ENCODE data around the gene HAPSTR1. TPM values are rescaled to one million over a fixed set of nuclear protein-coding genes. Genes with fewer than 3 reads are reported as not detected.

Gene HAPSTR1
- total and polyA plus RNA-seq, 2 of the 8 experiments (the other 6 are each of a cell fraction or from before 2014, with no cell fraction given) = 11.9 to 66.1 TPM

- H3K56ac ChIP-seq (replicated peaks; ENCODE audit: insufficient read length, low read depth, low read length) = no peak overlapping the region
- peaks cover 0 to 40% (median 13%) of the 10 kb centered on the region in 4 experiments; a peak in 4 of 8 replicates for H3K36me3 ChIP-seq (ENCODE audit: control insufficient read depth in 2 of 4, insufficient read depth in 4 of 4, low read length in 3 of 4)
- ChIA-PET CTCF (ENCODE audit: partially characterized antibody) (no interaction called here), POLR2A (ENCODE audit: partially characterized antibody) (interaction anchor here (1.8 to 10.2 kb wide), 2 partner anchors 10 to 17 kb away, joined by 7 to 94 read pairs; no protein-coding TSS in a partner anchor)
- no peak for TF ChIP-seq SIX5 (IDR thresholded peaks at IDR 0.05; ENCODE audit: low read depth, low read length)
- TF ChIP-seq CHD1 (IDR thresholded peaks at IDR 0.05; ENCODE audit: low read depth, low read length) = no peak
- TF ChIP-seq PHF8 (conservative IDR thresholded peaks at IDR 0.05; ENCODE audit: low read depth, low read length) = no peak
- TF ChIP-seq CBX8 (IDR thresholded peaks at IDR 0.05; ENCODE audit: borderline replicate concordance, low read depth, low read length) = no peak
- TF ChIP-seq EP300 (IDR thresholded peaks at IDR 0.05; ENCODE audit: borderline replicate concordance in 1 of 2, low read depth in 2 of 2, low read length in 2 of 2) = no peak
- TF ChIP-seq SP1 (IDR thresholded peaks at IDR 0.05; ENCODE audit: low read depth, low read length) = no peak
- no peak for TF ChIP-seq CTBP2 (IDR thresholded peaks at IDR 0.05; ENCODE audit: borderline replicate concordance, insufficient read depth, insufficient read length, low read length)
- H2BK12ac ChIP-seq (ENCODE audit: low read depth, low read length) = no peak overlapping the region
- H3K79me1 ChIP-seq (ENCODE audit: low read depth, low read length) = peaks cover 3% of the 10 kb centered on the region; the same call in 1 of the 2 replicates
- H3K9me3 ChIP-seq (ENCODE audit: insufficient read depth in 2 of 2, low read depth in 1 of 2, low read length in 1 of 2) = no peaks in the 10 kb centered on the region
- H3K23ac ChIP-seq (ENCODE audit: insufficient read length) = no peak overlapping the region
- H3K14ac ChIP-seq (ENCODE audit: insufficient read length) = no peak overlapping the region
- H3K23me2 ChIP-seq (ENCODE audit: low read depth, low read length) = no peaks in the 10 kb centered on the region
- no peak overlapping the region for H2BK120ac ChIP-seq (replicated peaks; ENCODE audit: low read depth, low read length)
- H2BK20ac ChIP-seq (ENCODE audit: low read length) = no peak overlapping the region
- no peak overlapping the region for H2BK15ac ChIP-seq (ENCODE audit: low read length)
- no peak overlapping the region for H4K91ac ChIP-seq (replicated peaks; ENCODE audit: insufficient read length, low read length)
- H4K20me1 ChIP-seq (replicated peaks in 1 of 2; ENCODE audit: control insufficient read depth in 1 of 2, insufficient read depth in 2 of 2, low read length in 2 of 2) = peaks cover 17 to 21% of the 10 kb centered on the region in 2 experiments
- no peak overlapping the region for H4K5ac ChIP-seq (ENCODE audit: insufficient read length, low read depth, low read length)
- H3K4ac ChIP-seq (replicated peaks; ENCODE audit: insufficient read length, low read depth, low read length) = no peak overlapping the region
- H3K27me3 ChIP-seq (replicated peaks in 1 of 4; ENCODE audit: control insufficient read depth in 3 of 4, extremely low read depth in 1 of 4, insufficient read depth in 3 of 4, low read length in 3 of 4) = no peaks in the 10 kb centered on the region
- DNase-seq (ENCODE audit: low read depth in 1 of 2, low spot score in 2 of 2) = no peak
- H2BK5ac ChIP-seq (ENCODE audit: low read depth, low read length) = no peak overlapping the region
- H3K4me1 ChIP-seq (replicated peaks in 1 of 4; ENCODE audit: control insufficient read depth in 3 of 4, insufficient read depth in 4 of 4, low read length in 3 of 4) = peaks cover 0 to 11% (median 2%) of the 10 kb centered on the region in 4 experiments; a peak in 4 of 7 replicates
- H3K4me3 ChIP-seq (ENCODE audit: extremely low read depth in 1 of 4, insufficient read depth in 2 of 4, low read depth in 3 of 4, low read length in 4 of 4) = no peak overlapping the region
- peaks cover 4 to 91% of the 10 kb centered on the region in 2 experiments for H3K79me2 ChIP-seq (ENCODE audit: control insufficient read depth in 1 of 2, insufficient read depth in 2 of 2, low read length in 2 of 2)
- no peak overlapping the region for H4K8ac ChIP-seq (ENCODE audit: extremely low read depth, insufficient read depth, low read length)
- no peak overlapping the region for H2AK5ac ChIP-seq (ENCODE audit: low read depth, low read length)
- H3K4me2 ChIP-seq (ENCODE audit: insufficient read depth in 1 of 2, low read depth in 2 of 2, low read length in 2 of 2) = no peak overlapping the region
- no peak for FAIRE-seq
- H3K18ac ChIP-seq (ENCODE audit: extremely low read depth, low read length) = no peak overlapping the region
- no peak overlapping the region for H3K9ac ChIP-seq (replicated peaks in 1 of 4; ENCODE audit: extremely low read depth in 1 of 4, low read depth in 3 of 4, low read length in 3 of 4)
- no peak overlapping the region for H2AFZ ChIP-seq (ENCODE audit: low read length)
- no peak overlapping the region for H3K27ac ChIP-seq (ENCODE audit: low read depth, low read length)
- WGBS, 2 experiments (ENCODE audit: extremely low coverage in 1 of 2, insufficient coverage in 1 of 2, insufficient read length in 1 of 2, insufficient replicate concordance in 2 of 2, low coverage in 1 of 2, low lambda C conversion rate in 2 of 2, missing lambda C conversion rate in 1 of 2) = 88% methylated on average over 2 of the region's 2 CpGs; no CpG with 5 or more reads in 1 of the 2 experiments
Measured at GRCh38 chr16:9116141-9116540, 24.7 kb downstream of the HAPSTR1 start.

All from H1 (cell line).